Measurements from ENCODE around the gene VMAC.

DNA sequence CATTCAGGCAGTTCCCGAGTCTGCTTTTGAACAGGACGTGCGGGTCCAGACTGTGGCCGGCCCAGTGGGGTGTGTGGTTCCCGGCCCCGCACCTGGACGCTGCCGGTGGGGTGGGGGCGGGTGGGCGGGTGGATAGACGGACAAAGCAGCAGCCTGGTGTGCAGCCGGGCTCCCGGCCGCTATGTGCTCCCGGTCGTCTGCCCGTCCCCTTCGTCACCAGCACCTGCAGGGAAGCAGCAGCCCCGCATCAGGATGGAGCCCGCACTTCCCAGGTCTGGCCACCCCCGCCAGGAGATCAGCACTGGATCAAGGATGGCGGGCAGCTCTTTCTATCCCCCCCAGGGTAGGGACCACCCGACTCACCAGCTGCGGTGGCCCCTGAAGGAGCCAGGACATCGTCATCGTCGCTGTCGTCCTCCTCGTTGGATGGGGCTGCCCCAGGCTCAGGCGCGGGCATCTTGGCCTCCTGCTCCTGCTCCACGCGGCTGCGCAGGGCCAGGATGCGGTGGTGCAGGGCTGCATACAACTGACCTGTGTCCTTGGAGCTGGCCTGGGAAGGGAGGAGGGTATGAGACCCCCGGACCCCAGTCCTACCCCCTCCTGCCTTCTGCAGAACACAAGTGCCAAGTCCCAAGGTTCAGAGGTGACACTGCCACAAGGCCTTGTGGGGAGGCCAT lies 12.9 kb downstream of the VMAC start:
- TF ChIP-seq, protein P1, sequence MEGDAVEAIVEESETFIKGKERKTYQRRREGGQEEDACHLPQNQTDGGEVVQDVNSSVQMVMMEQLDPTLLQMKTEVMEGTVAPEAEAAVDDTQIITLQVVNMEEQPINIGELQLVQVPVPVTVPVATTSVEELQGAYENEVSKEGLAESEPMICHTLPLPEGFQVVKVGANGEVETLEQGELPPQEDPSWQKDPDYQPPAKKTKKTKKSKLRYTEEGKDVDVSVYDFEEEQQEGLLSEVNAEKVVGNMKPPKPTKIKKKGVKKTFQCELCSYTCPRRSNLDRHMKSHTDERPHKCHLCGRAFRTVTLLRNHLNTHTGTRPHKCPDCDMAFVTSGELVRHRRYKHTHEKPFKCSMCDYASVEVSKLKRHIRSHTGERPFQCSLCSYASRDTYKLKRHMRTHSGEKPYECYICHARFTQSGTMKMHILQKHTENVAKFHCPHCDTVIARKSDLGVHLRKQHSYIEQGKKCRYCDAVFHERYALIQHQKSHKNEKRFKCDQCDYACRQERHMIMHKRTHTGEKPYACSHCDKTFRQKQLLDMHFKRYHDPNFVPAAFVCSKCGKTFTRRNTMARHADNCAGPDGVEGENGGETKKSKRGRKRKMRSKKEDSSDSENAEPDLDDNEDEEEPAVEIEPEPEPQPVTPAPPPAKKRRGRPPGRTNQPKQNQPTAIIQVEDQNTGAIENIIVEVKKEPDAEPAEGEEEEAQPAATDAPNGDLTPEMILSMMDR (IDR thresholded peaks at IDR 0.05; ENCODE audit: insufficient read depth, low read length, poor library complexity, severe bottlenecking), result no peak
- TF ChIP-seq EZH2phosphoT487 (conservative IDR thresholded peaks at IDR 0.05; ENCODE audit: low read length), result no peak
